H1 (cell line): ENCODE data around the gene LRRC3C. TPM values are rescaled to one million over a fixed set of nuclear protein-coding genes. Genes with fewer than 3 reads are reported as not detected.

ENCODE experiments used
- CHD7 ChIP-seq: fragments of 300-600 bp; sonication (generic); IDR thresholded peaks from 2 replicates; pipeline ENCODE4 v1.7.1; 2012; ENCODE audit warnings: low read length, moderate library complexity, mild to moderate bottlenecking, inconsistent platforms; ENCODE audit not compliant: insufficient replicate concordance
- KDM4A ChIP-seq: IDR thresholded peaks from one replicate; pipeline ENCODE4 v1.7.1; 2012; ENCODE audit warnings: low read depth, mild to moderate bottlenecking, moderate library complexity, low read length, inconsistent platforms; ENCODE audit not compliant: severe bottlenecking
- RNF2 ChIP-seq: fragments of 200-900, 300-1000 bp; sonication (generic); IDR thresholded peaks from 2 replicates; pipeline ENCODE4 v1.7.1; 2016; ENCODE audit warnings: borderline replicate concordance, low read depth, mild to moderate bottlenecking, antibody characterized with exemption, low read length; ENCODE audit not compliant: poor library complexity, severe bottlenecking; ENCODE audit errors: missing control alignments
- TBP ChIP-seq: IDR thresholded peaks from 2 replicates; pipeline ENCODE4 v1.6.1; 2011; ENCODE audit warnings: low read depth, low read length, improper control_type of control experiment
- polyA plus RNA-seq, 7 experiments: library from polyadenylated mRNA; depleted of rRNA in 3 of 7; stranded (reverse) in 5 of 7; unstranded in 2 of 7; fragments of >200 nt in 5 of 7; fragments of 200-250 nt in 2 of 7; gene quantifications; 1 replicate in 5 of 7; 2 replicates in 1 of 7; 4 replicates in 1 of 7; pipeline versions ENCODE4 v1.2.1 to v1.2.3, GENCODE V29; 2011 to 2013; ENCODE audit warnings: missing spikeins in 2 of 7, mixed read lengths in 2 of 7
- total RNA-seq: library from RNA; stranded (reverse); fragmentation: NEBNext Ultra II Directional; extraction: Animal tissue kit (Norgen Biotek cat#: 25700); gene quantifications from 2 replicates; pipeline ENCODE4 v1.2.1, GENCODE V29; 2021

LRRC3C gene
- total and polyA plus RNA-seq, 2 of the 8 experiments (the other 6 are each of a cell fraction or from before 2014, with no cell fraction given) = not detected

- TF ChIP-seq CHD7 (no peak), TBP (peak; percentile 29; the same call in 1 of the 2 replicates), RNF2 (no peak), KDM4A (no peak)
These were observed 661 bp downstream of the LRRC3C start (continued) for GRCh38 chr17:39927929-39928857.
